CD1c-positive myeloid dendritic cell (primary cell): Measurements from ENCODE around the gene SULF2.
A peak's percentile ranks its signal among the peaks of the same experiment; 100 is the strongest.
"Not testable (repeated sequence)": the region's sequence is repeated elsewhere in the genome, so short reads cannot be mapped to it uniquely, and the experiment has no call there.

Experiments
- DNase-seq: peaks from one replicate; pipeline ENCODE4 v3.0.0-alpha.2; 2016; ENCODE audit errors: extremely low spot score

Gene SULF2

DNA sequence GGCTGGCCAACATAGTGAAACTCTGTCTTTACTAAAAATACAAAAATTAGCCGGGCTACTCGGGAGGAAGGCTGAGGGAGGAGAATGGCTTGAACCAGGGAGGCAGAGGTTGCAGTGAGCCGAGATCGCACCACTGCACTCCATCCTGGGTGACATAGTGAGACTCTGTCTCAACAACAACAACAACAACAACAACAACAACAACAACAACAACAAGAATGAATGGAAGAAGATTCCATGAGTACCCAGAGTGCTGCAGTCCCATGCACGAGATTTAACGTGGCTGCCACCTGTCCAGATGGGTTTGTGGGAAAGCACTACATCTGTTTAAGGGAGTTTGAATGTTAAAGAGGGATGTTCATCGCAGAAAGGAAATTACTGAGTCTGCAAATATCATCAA, 19.7 kb upstream of the SULF2 start:
- not testable (repeated sequence) for DNase-seq

- not testable (repeated sequence) for DNase-seq
These were observed 19.0 kb upstream of the SULF2 start for GRCh38 chr20:47804224-47804825.

DNA sequence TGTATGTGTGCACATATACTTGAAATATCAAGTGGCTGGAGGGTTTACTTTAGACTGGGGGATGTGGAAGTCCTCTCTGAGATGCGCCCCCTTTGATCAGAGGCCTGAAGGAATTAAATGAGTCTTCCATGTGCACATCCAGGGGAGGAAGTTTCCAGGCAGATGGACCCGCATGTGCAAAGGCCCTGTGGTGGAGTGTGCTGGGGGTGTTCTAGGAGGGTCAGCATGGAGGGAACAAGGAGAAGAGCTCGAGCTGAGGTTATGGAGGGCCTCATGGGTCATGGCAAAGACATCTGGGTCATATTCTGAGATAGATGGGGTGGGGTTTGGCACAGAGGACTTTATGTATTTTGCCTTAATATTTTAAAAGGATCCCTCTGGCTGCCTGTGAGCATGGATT, 17.7 kb upstream of the SULF2 start:
- no peak for DNase-seq

DNA sequence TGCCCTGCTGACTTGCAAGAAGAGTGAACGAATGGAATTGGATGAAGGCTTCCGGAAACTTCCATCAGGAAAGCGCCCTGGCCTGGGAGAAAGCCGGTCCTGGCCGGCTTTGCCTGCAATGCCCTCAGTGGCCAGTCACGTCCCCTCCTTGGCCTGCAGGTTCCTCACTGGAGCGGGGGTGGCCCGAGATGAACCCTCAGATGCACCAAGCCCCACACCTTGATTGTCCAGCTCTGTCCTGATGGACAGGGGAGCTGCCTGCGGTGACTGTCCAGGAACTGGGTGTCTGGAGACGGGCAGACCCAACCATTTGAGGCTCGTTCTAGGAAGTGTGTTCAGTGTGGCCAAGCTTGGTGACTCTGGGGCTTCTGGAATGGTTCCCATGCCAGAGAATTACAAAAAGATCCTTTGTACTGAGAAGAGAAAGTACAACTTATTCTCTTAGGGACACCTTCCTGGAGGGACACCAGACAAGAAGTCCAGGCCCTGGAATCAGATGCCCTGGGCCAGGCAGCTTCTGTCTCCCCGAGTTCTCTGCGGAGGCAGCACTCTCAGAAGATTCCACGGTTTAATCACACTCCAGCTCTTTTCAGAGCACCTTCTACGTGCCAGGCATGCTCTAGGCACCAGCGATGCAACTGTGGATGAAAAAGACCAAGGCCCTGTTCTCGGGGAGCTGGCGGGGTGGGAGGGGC, 17.1 kb upstream of the SULF2 start:
- no peak for DNase-seq

DNA sequence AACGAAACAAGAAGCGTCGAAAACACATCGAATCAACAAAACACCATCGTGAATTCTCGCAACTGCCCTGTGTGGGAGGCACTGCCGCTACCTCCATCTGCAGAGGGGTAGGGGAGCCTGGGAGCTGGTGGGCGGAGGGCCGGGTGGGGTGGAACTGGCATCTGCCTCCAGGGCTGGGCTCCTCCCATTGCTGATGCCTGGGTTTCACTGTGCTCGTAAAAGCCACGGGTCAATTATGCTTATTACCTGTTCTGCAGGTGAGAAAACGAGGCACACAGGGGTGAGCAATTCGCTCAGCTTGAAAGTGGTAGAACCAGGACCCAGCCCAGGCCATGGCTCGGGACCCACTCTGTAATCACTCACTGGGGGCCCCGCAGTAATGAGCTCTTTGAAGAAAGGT, 16.5 kb upstream of the SULF2 start:
- DNase-seq = no peak

- no peak for DNase-seq
These were observed 15.8 kb upstream of the SULF2 start for GRCh38 chr20:47801079-47801478.

- DNase-seq = no peak
These were observed 15.3 kb upstream of the SULF2 start for GRCh38 chr20:47800623-47801022.

DNA sequence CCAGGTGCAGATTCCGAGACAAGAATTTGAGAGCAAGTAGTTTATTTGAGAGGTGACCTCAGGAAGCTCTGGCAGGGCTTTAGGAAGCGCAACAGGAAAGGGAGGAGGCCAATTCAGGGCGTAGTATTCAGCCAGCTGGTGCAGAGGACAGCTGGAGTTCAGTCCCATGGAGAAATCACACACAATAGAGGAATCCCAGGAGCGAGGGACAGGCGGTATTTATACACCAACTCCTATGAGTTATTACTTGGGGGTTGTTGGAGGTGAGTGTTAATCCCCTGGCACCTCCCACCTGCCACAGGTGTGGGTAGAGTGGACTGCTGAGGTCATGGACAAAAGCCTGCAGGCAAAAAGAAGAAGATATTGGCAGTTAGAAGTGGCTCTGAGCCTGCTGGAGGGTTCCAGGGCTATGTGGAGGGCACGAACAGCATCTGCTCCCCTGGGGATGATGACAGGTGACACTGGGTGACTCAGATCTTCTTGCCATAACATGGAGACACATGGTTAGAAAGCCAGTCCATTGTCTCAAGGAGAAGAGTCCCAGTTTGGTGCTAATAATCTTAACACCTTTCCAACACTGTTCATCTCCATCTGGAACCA, 13.9 kb upstream of the SULF2 start:
- DNase-seq = no peak

DNA sequence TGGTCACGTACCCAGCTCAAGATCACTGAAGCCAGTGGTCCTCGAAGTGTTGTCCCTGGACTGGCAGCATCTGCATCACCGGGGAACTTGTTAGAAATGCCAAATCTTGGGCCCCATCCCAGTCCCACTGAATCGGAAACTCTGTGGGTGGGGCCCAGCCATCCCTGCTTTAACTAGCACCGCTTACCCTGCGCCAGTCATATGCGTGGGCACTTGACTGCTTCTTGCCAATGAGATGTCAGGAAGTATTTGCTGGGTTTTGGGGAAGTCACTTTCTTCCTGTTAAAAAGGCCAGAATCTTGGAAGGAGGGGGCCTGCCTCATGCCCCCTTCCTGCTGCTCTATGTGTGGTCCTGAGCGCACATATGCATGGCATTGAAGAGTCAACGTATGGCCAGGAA, 11.7 kb upstream of the SULF2 start:
- DNase-seq = peak; percentile 82

- DNase-seq = no peak
These were observed 10.1 kb upstream of the SULF2 start for GRCh38 chr20:47795214-47795907.

DNA sequence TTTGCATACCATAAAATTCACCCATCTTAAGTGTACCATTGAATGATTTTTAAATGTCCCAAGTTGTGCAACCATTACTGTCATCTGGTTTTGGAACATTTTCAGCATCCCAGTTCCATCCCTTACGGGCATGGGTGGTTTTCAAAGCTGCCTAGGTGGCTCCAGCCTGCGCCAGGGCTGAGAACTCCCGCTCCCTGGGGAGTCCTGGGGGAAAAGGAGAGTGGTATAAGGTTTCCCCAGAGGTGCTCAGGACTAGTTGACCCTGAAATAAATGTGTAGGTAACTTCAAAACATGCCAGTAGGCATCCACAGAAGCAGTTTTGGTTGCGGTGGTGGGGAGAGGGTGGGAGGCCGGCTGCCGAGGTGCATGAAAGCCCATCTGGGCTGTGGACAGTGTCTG, 9.0 kb upstream of the SULF2 start:
- DNase-seq = not testable (repeated sequence)

DNA sequence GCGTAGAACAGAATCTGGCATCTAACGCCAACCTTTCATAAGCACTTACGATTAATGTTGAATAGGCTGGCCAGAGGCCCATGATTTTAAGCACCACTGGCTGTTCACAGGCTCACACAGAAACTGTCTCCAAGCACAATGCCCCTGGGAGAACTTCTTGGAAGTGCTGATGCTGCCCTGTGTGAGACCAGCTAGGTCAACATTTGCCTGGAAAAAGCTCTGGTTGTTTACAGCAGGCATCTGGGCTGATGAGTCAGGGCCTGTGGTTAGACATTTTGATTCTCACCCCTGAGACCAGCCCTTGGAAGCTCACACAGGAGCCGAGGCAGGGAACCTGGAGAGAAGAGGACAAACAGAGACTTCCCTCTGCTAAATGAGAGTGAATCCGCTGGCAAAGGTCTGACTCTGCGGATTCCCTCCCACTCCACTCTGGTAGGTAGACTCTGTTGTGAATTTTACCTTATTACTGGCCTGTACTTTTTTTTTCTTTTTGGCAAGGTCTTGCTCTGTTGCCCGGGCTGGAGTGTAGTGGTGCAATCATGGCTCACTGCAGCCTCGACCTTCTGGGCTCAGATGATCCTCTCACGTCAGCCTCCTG, 6.8 kb upstream of the SULF2 start:
- DNase-seq = no peak

- no peak for DNase-seq
These were observed 5.9 kb upstream of the SULF2 start for GRCh38 chr20:47791084-47791599.

- no peak for DNase-seq
These were observed 5.3 kb upstream of the SULF2 start for GRCh38 chr20:47790580-47790965.

DNA sequence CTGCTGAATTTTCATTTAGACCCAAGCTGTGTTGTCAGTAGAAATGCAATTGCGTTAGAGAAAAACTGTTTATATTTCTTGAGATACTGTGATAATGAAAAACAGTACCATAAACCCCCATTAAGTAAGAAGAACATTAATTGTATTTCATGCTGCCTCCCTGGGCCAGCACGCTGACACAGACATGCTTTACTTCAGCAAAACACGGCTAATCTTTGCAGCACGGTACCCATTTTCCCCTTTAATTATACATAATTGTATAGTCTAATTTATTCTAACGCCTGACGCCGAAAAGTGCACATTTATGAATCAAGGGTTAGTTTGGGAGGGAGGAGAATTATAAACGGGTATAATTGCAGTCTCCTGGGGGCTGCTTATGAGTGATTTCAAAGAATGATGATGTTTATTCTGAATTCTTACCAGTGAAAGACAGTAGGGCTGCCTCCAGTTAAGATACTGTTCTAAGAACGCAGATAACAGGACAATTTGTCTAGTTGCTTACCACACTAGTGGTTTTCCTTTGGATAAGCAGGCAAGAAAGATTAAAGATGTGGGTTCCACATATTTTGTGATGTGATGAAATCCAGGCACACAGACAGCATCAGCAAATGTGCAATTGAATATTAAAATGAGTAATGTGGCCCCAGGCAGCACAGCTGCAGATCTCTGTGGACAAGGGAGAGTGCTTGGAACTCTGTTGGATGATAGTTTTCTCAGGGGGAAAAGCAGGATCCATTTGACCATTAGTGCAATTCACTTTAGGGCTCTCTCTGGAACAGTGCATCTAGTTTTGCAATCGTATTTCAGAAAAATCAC, 4.7 kb upstream of the SULF2 start:
- DNase-seq = no peak

DNA sequence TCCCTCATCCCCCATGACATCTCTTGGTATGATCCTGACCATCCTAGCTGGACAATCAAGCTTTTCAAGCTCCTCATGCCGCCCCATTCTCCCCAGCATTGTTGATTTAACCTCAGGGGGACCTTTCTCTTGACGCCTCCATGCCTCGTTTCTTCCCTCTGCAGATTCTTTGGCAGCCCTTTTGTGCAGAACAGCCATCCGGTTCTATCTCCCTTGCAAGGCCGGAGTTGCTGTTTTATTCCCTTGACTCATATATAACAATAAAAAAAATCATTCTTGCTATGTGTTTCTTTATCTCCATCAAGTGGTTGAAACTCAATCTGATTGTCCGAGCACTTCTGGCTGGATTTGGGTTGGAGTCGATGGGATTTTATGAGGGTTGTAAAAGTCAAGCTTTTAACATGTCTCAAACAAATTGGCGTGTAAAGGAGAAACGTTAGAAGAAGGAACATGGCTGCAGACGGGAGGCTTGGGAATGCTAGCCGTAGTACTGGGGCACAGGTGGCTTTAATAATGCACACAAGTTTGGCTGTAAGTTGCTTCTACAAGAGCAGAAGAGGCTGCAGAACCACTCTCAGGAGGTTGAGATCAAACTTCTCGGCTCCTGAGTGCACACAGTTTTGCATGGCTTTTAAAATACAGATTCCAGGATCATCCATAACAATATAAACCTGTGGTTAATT, 3.9 kb upstream of the SULF2 start:
- no peak for DNase-seq

DNA sequence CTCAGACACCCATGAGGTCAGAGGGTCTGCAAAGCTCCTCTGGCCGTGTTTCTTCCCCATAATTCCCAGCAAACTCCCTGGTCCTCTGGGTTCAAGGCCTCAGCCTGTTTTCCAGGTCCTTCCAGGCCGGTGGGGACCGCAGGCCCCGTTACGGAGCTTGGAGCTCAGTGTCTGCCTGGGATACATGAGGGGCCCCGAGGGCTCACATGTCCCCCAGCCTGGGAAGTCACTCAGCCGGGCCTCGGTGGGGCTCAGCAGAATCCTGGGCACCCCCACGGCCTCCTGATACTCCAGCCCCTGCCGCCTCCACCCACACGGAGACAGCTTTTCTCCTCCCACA, 3.4 kb upstream of the SULF2 start:
- no peak for DNase-seq

DNA sequence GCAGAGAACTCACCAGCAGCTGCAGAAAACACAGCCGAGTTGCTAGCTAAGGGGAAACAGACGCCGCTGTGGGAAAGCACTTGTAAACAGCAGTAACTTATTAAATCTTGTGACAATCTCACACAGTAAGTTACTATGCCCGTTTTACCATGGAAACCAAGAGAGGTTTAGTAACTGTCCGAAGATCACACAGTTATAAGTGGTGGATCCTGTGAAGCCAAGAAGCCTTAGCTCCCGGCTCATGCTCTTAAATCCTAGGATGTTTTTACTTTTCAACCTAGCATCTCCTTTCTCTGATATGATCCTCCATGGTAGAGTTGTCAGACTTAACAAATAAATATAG, 1.5 kb upstream of the SULF2 start:
- no peak for DNase-seq

DNA sequence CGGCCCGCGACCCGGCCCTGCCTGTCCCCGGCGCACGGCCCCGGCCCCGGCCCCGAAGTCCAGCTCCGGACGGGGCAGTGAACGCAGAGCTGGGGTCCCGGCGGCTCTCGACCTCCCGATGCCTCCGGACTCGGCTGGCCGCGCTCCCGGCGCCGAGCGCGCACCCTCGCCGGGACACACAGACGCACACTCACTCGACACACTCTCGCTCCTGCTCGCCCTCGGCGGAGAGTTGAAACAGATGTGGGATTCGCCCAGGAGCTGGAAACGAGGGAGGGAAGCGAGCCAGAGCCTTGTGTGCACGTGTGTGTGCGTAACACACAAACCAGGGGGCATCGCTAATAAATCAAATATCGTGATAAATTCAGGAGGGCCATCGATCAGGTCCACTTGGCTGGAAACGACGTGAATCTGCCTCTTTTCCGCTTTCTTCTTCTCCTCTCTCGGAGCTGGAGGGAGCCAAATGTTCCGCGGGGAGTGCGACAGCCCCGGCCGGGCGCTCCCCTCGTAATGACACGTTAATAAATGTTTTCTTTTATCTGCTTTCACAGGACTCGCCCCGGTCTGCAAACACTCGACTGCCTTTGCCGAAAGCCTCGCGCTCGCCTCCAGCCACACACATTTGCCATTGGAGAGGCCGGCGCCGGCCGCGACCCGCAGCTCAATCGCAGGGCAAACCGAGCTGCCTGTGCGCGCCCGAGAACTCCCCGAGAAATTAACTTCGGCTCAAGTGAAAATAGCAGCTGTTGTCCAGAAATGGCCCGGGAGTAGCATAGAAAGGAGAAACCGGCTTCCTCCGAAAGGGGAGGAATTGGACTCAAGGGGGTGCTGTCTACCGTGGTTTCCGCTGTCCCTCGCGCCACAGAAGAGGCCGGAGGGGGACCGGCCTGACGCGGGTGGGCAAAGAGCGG, 828 bp upstream of the SULF2 start:
- DNase-seq = peak; percentile 81
